NCI-H187 treated with DMSO at 0.1 percent for 48 hours (cell line): ENCODE data around the gene KRTAP4-5.
"Not testable (repeated sequence)": the region's sequence is repeated elsewhere in the genome, so short reads cannot be mapped to it uniquely, and the experiment has no call there.

Experiments used
- DNase-seq: peaks from one replicate; lab custom pipeline; 2025; lab: John Stamatoyannopoulos, UW

KRTAP4-5 gene

GRCh38 chr17:41147531-41148204 is 2.0 kb downstream of the KRTAP4-5 start:
- no peak for DNase-seq

GRCh38 chr17:41145261-41145660 is 4.4 kb downstream of the KRTAP4-5 start:
- no peak for DNase-seq

- no peak for DNase-seq
These were observed 4.8 kb downstream of the KRTAP4-5 start for GRCh38 chr17:41144846-41145245.

- no peak for DNase-seq
These were observed 8.3 kb downstream of the KRTAP4-5 start for GRCh38 chr17:41141361-41141760.

GRCh38 chr17:41140360-41141131 is 9.1 kb downstream of the KRTAP4-5 start, which contains the start of gene KRTAP4-6:
KRTAP4-6 (minus strand) TSS chr17:41140544; CDS start chr17:41140487, 57 bp downstream.
- DNase-seq, result no peak

- not testable (repeated sequence) for DNase-seq
These were observed 9.8 kb downstream of the KRTAP4-5 start for GRCh38 chr17:41139865-41140264.

GRCh38 chr17:41133880-41134735 is 15.5 kb downstream of the KRTAP4-5 start:
- no peak for DNase-seq

- no peak for DNase-seq
These were observed 17.6 kb downstream of the KRTAP4-5 start for GRCh38 chr17:41131979-41132378.

- DNase-seq, result no peak
These were observed 22.3 kb downstream of the KRTAP4-5 start for GRCh38 chr17:41127371-41127770.

GRCh38 chr17:41126412-41126811 is 23.2 kb downstream of the KRTAP4-5 start:
- no peak for DNase-seq

- no peak for DNase-seq
These were observed 24.6 kb downstream of the KRTAP4-5 start for GRCh38 chr17:41125064-41125463.

GRCh38 chr17:41123991-41124371 is 25.6 kb downstream of the KRTAP4-5 start, which contains the start of gene KRTAP4-12:
KRTAP4-12 (minus strand) TSS chr17:41124182; CDS start chr17:41124122, 60 bp downstream.
- not testable (repeated sequence) for DNase-seq

- DNase-seq, result not testable (repeated sequence)
These were observed 26.2 kb downstream of the KRTAP4-5 start for GRCh38 chr17:41123292-41123990.

- DNase-seq, result no peak
These were observed 27.9 kb downstream of the KRTAP4-5 start for GRCh38 chr17:41121742-41122141.

GRCh38 chr17:41119696-41120690 is 29.6 kb downstream of the KRTAP4-5 start:
- DNase-seq, result not testable (repeated sequence)

- no peak for DNase-seq
These were observed 30.9 kb downstream of the KRTAP4-5 start for GRCh38 chr17:41118721-41119120.

GRCh38 chr17:41117846-41118386 is 31.7 kb downstream of the KRTAP4-5 start, which contains the start of gene KRTAP4-11:
KRTAP4-11 (minus strand) TSS chr17:41118373; CDS start chr17:41118315, 58 bp downstream.
- not testable (repeated sequence) for DNase-seq

- DNase-seq, result no peak
These were observed 33.3 kb downstream of the KRTAP4-5 start for GRCh38 chr17:41116297-41116696.

GRCh38 chr17:41111151-41111885 is 38.3 kb downstream of the KRTAP4-5 start:
- DNase-seq, result no peak
